H9 (cell line): ENCODE results near the gene MINDY4. TPM values are rescaled to one million over a fixed set of nuclear protein-coding genes. Genes with fewer than 3 reads are reported as not detected.

Source experiments
- DNase-seq: peaks from one replicate; pipeline ENCODE4 v3.0.0-alpha.2; 2017
- H2AFZ ChIP-seq: one replicate; pipeline ENCODE4 v1.6.1; 2013; ENCODE audit warnings: mild to moderate bottlenecking, low read length, control low read depth, moderate library complexity
- H2AK5ac ChIP-seq: 2 replicates; pipeline ENCODE4 v1.6.1; 2013; ENCODE audit warnings: low read length, control low read depth, mixed read lengths; ENCODE audit not compliant: insufficient read length
- H2BK120ac ChIP-seq: one replicate; pipeline ENCODE4 v1.6.1; 2013; ENCODE audit warnings: low read depth, mild to moderate bottlenecking, low read length, control low read depth, inconsistent platforms; ENCODE audit not compliant: poor library complexity, severe bottlenecking
- H2BK12ac ChIP-seq: 2 replicates; pipeline ENCODE4 v1.6.1; 2013; ENCODE audit warnings: low read length, control low read depth, mixed read lengths, low read depth; ENCODE audit not compliant: insufficient read length
- H2BK15ac ChIP-seq: 2 replicates; pipeline ENCODE4 v1.6.1; 2013; ENCODE audit warnings: low read depth, low read length, control low read depth
- H2BK20ac ChIP-seq: one replicate; pipeline ENCODE4 v1.6.1; 2013; ENCODE audit warnings: low read depth, mild to moderate bottlenecking, low read length, control low read depth, inconsistent platforms; ENCODE audit not compliant: poor library complexity, severe bottlenecking
- H2BK5ac ChIP-seq: 2 replicates; pipeline ENCODE4 v1.6.1; 2013; ENCODE audit warnings: low read length, control low read depth, mixed read lengths; ENCODE audit not compliant: insufficient read length
- H3K14ac ChIP-seq: 2 replicates; pipeline ENCODE4 v1.6.1; 2013; ENCODE audit warnings: low read length, control low read depth; ENCODE audit not compliant: insufficient read depth
- H3K18ac ChIP-seq: 2 replicates; pipeline ENCODE4 v1.6.1; 2013; ENCODE audit warnings: low read depth, mild to moderate bottlenecking, mixed read lengths, low read length, control low read depth; ENCODE audit not compliant: insufficient read length
- H3K23ac ChIP-seq: 2 replicates; pipeline ENCODE4 v1.6.1; 2013; ENCODE audit warnings: low read length, control low read depth, mixed read lengths, low read depth; ENCODE audit not compliant: insufficient read length
- H3K23me2 ChIP-seq: 2 replicates; pipeline ENCODE4 v1.6.1; 2013; ENCODE audit warnings: low read depth, mild to moderate bottlenecking, mixed read lengths, low read length, control low read depth; ENCODE audit not compliant: insufficient read length, poor library complexity, severe bottlenecking
- H3K27ac ChIP-seq: 2 replicates; pipeline ENCODE4 v1.5.1; 2013; ENCODE audit warnings: low read length, control low read depth, mixed read lengths, low read depth; ENCODE audit not compliant: insufficient read length
- H3K27me3 ChIP-seq: 2 replicates; pipeline ENCODE4 v1.6.1; 2013; ENCODE audit warnings: low read length, control low read depth, inconsistent platforms; ENCODE audit not compliant: insufficient read depth
- H3K4ac ChIP-seq: 2 replicates; pipeline ENCODE4 v1.6.1; 2013; ENCODE audit warnings: low read depth, mild to moderate bottlenecking, control low read depth, inconsistent platforms, low read length, moderate library complexity
- H3K4me1 ChIP-seq: 2 replicates; pipeline ENCODE4 v1.6.1; 2013; ENCODE audit warnings: low read length, control low read depth, inconsistent platforms; ENCODE audit not compliant: insufficient read depth
- H3K4me2 ChIP-seq: 2 replicates; pipeline ENCODE4 v1.6.1; 2013; ENCODE audit warnings: low read length, control low read depth, mixed read lengths; ENCODE audit not compliant: insufficient read length, insufficient read depth
- H3K56ac ChIP-seq: 2 replicates; pipeline ENCODE4 v1.6.1; 2013; ENCODE audit warnings: low read depth, mild to moderate bottlenecking, mixed read lengths, low read length, control low read depth; ENCODE audit not compliant: insufficient read length
- H3K79me1 ChIP-seq: 2 replicates; pipeline ENCODE4 v1.6.1; 2013; ENCODE audit warnings: low read depth, mild to moderate bottlenecking, moderate library complexity, low read length, control low read depth, inconsistent platforms; ENCODE audit not compliant: insufficient read depth, poor library complexity, severe bottlenecking
- H3K79me2 ChIP-seq: 2 replicates; pipeline ENCODE4 v1.6.1; 2013; ENCODE audit warnings: low read length, control low read depth, inconsistent platforms; ENCODE audit not compliant: insufficient read depth
- H3K9ac ChIP-seq: 2 replicates; pipeline ENCODE4 v1.6.1; 2013; ENCODE audit warnings: low read length, control low read depth, mixed read lengths; ENCODE audit not compliant: insufficient read length; ENCODE audit errors: extremely low read depth
- H3K9me3 ChIP-seq: one replicate; pipeline ENCODE4 v1.6.1; 2013; ENCODE audit warnings: low read depth, low read length, inconsistent platforms; ENCODE audit not compliant: control insufficient read depth
- H3T11ph ChIP-seq: one replicate; pipeline ENCODE4 v1.6.1; 2013; ENCODE audit warnings: mild to moderate bottlenecking, low read length, control low read depth, inconsistent platforms
- H4K20me1 ChIP-seq: one replicate; pipeline ENCODE4 v1.6.1; 2013; ENCODE audit not compliant: control insufficient read depth, insufficient read length, insufficient read depth
- H4K5ac ChIP-seq: 2 replicates; pipeline ENCODE4 v1.6.1; 2013; ENCODE audit warnings: low read depth, mild to moderate bottlenecking, mixed read lengths, low read length, control low read depth; ENCODE audit not compliant: insufficient read length
- H4K8ac ChIP-seq: replicated peaks from 2 replicates; pipeline ENCODE4 v1.6.1; 2013; ENCODE audit warnings: low read length, control low read depth, mixed read lengths, low read depth; ENCODE audit not compliant: insufficient read length
- H4K91ac ChIP-seq: 2 replicates; pipeline ENCODE4 v1.6.1; 2013; ENCODE audit warnings: low read depth, mild to moderate bottlenecking, moderate library complexity, mixed read lengths, low read length, control low read depth; ENCODE audit not compliant: insufficient read length
- H3K27ac Mint-ChIP-seq, 3 experiments: 2 replicates in 2 of 3; 3 replicates in 1 of 3; pipeline ENCODE4 v1.8.0; 2020 to 2021; ENCODE audit warnings: mixed read lengths in 3 of 3, mild to moderate bottlenecking in 1 of 3, moderate library complexity in 1 of 3
- H3K27me3 Mint-ChIP-seq: 2 replicates; pipeline ENCODE4 v1.8.0; 2021; ENCODE audit warnings: low read depth, mild to moderate bottlenecking, moderate library complexity, mixed read lengths
- H3K36me3 Mint-ChIP-seq, 3 experiments: 2 replicates in 2 of 3; 3 replicates in 1 of 3; pipeline ENCODE4 v1.8.0; 2020 to 2021; ENCODE audit warnings: low read depth in 3 of 3, mixed read lengths in 3 of 3; ENCODE audit not compliant: insufficient read depth in 1 of 3
- H3K4me1 Mint-ChIP-seq, 2 experiments: 2 replicates each; pipeline ENCODE4 v1.8.0; 2020; ENCODE audit warnings: mixed read lengths in 2 of 2
- H3K4me3 Mint-ChIP-seq, 2 experiments: 2 replicates in 1 of 2; 3 replicates in 1 of 2; pipeline ENCODE4 v1.8.0; 2020 to 2021; ENCODE audit warnings: mild to moderate bottlenecking in 2 of 2, mixed read lengths in 2 of 2, moderate library complexity in 1 of 2
- H3K9me3 Mint-ChIP-seq, 2 experiments: 2 replicates in 1 of 2; 3 replicates in 1 of 2; pipeline ENCODE4 v1.8.0; 2020; ENCODE audit warnings: mild to moderate bottlenecking in 2 of 2, mixed read lengths in 2 of 2, moderate library complexity in 1 of 2
- WGBS: extraction: QIAGEN DNeasy Blood & Tissue Kit; methylation state at CpG from one replicate; pipeline ENCODE4 v1.1.7; 2013; ENCODE audit warnings: missing lambda C conversion rate, low lambda C conversion rate, mixed read lengths; ENCODE audit not compliant: insufficient read length; ENCODE audit errors: extremely low coverage; 5-methylcytosine and 5-hydroxymethylcytosine counted together
- total RNA-seq: library from RNA; stranded (reverse); gene quantifications from 2 replicates; pipeline ENCODE4 v1.2.1, GENCODE V29; 2021
- TF ChIP-seq, protein P1 (sequence below): fragments of 200-600 bp; sonication (generic); conservative IDR thresholded peaks from 3 replicates; pipeline ENCODE4 v1.8.0; 2021; ENCODE audit warnings: antibody characterized with exemption, mild to moderate bottlenecking

Gene MINDY4
- total RNA-seq, 1 experiment from 2014 or later = 3.1 TPM

DNA sequence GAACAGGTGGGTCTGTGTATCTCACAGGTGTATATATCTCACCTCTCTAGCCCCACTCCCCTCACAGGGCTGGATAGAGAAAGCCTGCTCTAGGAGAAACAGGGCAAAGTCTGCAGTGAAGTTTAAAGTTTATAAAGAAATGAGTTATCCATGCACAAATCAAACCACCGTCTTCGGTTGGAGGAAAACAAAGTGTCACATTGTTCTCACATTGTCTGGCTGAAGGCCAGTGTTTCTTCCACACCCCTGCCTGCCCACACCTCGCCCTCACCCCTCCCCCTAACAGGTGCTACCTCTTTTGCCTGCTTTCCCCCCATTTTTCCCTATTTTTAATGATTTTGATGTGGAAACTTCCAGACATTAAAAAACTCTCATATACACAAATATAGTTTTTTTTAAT is 166.2 kb downstream of the MINDY4 start:
- Histone ChIP-seq H4K8ac (no peak overlapping the region), H3K18ac (no peak overlapping the region), H3K79me2 (no peaks in the 10 kb centered on the region), H2AK5ac (no peak overlapping the region), H2AFZ (no peak overlapping the region), H4K5ac (no peak overlapping the region), H4K91ac (no peak overlapping the region), H3K27ac (no peak overlapping the region), H3K9me3 (no peaks in the 10 kb centered on the region), H3K27me3 (no peaks in the 10 kb centered on the region; the same call in 1 of the 2 replicates), H2BK5ac (no peak overlapping the region), H3K4ac (no peak overlapping the region), H2BK15ac (no peak overlapping the region), H3K56ac (no peak overlapping the region), H3T11ph (no peak overlapping the region), H4K20me1 (no peaks in the 10 kb centered on the region), H2BK12ac (no peak overlapping the region), H3K79me1 (no peaks in the 10 kb centered on the region), H2BK120ac (no peak overlapping the region), H3K4me1 (no peaks in the 10 kb centered on the region), H3K23me2 (peaks cover 3% of the 10 kb centered on the region), H3K23ac (no peak overlapping the region), H2BK20ac (no peak overlapping the region), H3K4me2 (no peak overlapping the region), H3K14ac (no peak overlapping the region), H3K9ac (no peak overlapping the region)
- Mint-ChIP-seq H3K36me3 (no peaks in the 10 kb centered on the region), H3K4me3 (no peak overlapping the region), H3K27ac (no peak overlapping the region; a peak in 1 of 7 replicates), H3K4me1 (peaks cover 6 to 21% of the 10 kb centered on the region in 2 experiments), H3K9me3 (no peaks in the 10 kb centered on the region; a peak in 1 of 5 replicates), H3K27me3 (peaks cover 72% of the 10 kb centered on the region)
- DNase-seq = no peak
- WGBS = no CpG with 5 or more reads among the region's 3 CpGs
- TF ChIP-seq, protein P1, sequence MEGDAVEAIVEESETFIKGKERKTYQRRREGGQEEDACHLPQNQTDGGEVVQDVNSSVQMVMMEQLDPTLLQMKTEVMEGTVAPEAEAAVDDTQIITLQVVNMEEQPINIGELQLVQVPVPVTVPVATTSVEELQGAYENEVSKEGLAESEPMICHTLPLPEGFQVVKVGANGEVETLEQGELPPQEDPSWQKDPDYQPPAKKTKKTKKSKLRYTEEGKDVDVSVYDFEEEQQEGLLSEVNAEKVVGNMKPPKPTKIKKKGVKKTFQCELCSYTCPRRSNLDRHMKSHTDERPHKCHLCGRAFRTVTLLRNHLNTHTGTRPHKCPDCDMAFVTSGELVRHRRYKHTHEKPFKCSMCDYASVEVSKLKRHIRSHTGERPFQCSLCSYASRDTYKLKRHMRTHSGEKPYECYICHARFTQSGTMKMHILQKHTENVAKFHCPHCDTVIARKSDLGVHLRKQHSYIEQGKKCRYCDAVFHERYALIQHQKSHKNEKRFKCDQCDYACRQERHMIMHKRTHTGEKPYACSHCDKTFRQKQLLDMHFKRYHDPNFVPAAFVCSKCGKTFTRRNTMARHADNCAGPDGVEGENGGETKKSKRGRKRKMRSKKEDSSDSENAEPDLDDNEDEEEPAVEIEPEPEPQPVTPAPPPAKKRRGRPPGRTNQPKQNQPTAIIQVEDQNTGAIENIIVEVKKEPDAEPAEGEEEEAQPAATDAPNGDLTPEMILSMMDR = no peak
